Activated naive CD8-positive, alpha-beta T cell (primary cell): ENCODE data around the gene ANGPTL2.
A peak's percentile ranks its signal among the peaks of the same experiment; 100 is the strongest.
"Not testable (repeated sequence)": the region's sequence is repeated elsewhere in the genome, so short reads cannot be mapped to it uniquely, and the experiment has no call there.

Experiments used
- H3K27ac Mint-ChIP-seq: one replicate; pipeline ENCODE4 v1.8.0; 2021; ENCODE audit warnings: mixed read lengths
- H3K27me3 Mint-ChIP-seq: one replicate; pipeline ENCODE4 v1.8.0; 2021; ENCODE audit warnings: mixed read lengths
- H3K36me3 Mint-ChIP-seq: one replicate; pipeline ENCODE4 v1.8.0; 2021; ENCODE audit warnings: mixed read lengths
- H3K4me1 Mint-ChIP-seq: one replicate; pipeline ENCODE4 v1.8.0; 2021; ENCODE audit warnings: low read depth, mixed read lengths
- H3K4me3 Mint-ChIP-seq: one replicate; pipeline ENCODE4 v1.8.0; 2021; ENCODE audit warnings: mild to moderate bottlenecking, mixed read lengths
- H3K9me3 Mint-ChIP-seq: one replicate; pipeline ENCODE4 v1.8.0; 2021; ENCODE audit warnings: low read depth, mixed read lengths

Gene ANGPTL2

DNA sequence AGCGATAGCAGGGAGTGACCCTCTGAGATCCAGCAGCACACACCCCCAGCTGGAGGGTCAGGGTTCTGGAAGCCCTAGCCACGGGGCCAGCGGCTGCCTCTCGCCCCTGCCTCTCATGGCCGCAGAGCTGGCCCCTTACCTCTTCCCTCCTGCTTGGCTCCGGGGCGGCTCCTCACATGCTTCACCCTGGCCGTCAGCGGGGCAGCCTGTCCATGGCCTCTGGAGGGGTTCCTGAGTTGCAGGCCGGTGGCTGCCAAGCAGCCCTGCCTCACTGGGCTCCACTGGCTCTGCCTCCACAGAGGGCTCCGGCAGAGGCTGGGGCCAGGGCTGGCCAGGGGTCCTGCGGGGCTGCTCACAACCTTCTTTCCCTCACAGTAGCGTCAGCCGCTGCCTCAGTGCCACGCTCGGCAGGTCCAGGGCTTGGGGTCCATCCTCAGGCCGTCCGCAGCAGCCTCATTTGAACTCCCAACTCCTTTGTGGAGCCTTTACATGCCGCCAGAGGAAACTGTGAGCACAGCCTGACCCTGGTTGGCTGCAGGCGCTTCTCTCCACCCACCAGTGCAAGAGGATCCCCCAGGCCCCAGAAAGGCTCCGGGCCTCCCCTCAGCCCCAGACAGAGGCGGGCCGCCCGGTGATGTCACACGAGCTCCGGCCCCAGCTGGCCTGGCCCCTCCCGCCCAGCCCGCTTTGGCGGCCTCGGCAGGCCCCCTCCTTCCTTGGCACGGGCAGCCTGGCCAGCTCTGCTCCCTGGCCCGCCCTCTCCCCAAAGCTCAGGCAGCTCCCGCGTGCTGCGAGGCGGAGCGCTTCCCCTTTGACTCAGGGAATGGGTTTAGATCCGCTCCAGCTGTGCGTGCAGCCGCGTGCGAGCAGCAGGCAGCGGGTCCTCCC, at the start of gene ANGPTL2:
TSS of gene ANGPTL2 (minus strand) at position 460 of the 888 bp plus-strand sequence. CDS start 13,904 bp downstream, outside the sequence.
- Mint-ChIP-seq H3K4me1 (peaks cover 3% of the 10 kb centered on the region), H3K9me3 (no peaks in the 10 kb centered on the region), H3K36me3 (peaks cover 4% of the 10 kb centered on the region), H3K4me3 (peak within 1 kb of the TSS; percentile 55), H3K27me3 (peaks cover 11% of the 10 kb centered on the region), H3K27ac (no peak within 1 kb of the TSS)

DNA sequence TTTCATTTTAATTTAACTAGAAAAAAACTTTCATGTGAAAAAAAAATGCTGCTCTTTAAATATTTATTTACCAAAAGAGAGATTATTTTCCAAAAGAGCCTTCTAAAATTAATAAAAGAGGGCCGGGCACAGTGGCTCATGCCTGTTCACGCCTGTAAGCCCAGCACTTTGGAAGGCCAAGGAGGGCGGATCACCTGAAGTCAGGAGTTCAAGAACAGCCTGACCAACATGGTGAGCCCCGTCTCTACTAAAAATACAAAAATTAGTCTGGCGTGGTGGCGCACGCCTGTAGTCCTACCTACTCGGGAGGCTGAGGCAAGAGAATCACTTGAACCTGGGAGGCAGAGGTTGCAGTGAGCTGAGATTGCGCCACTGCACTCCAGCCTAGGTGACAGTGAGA, 48.9 kb upstream of the ANGPTL2 start:
- not testable (repeated sequence) for H3K27ac Mint-ChIP-seq, H3K27me3 Mint-ChIP-seq, H3K9me3 Mint-ChIP-seq, H3K4me1 Mint-ChIP-seq, H3K4me3 Mint-ChIP-seq
- H3K36me3 Mint-ChIP-seq = peaks cover 13% of the 10 kb centered on the region

DNA sequence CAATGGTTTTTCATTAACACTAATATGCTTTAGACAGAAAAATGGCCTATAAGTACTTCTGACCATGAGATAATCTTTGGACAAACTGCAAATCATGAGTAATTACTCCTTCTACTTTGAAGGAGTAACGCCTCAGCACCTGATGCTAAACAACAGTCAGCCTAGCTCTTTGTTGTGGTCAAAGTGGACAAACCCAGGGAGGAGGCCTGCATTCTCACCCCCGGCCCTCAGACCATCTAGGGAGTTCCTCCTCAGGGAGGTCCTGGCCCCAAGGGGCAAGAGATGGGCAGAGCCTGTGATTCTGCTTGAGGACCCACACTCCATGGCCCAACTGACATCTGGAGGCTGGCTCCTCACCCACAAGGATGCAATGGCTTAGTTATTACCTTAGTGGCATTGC, 48.2 kb upstream of the ANGPTL2 start:
- Mint-ChIP-seq H3K36me3 (peaks cover 13% of the 10 kb centered on the region), H3K27me3 (no peaks in the 10 kb centered on the region), H3K27ac (no peak overlapping the region), H3K9me3 (no peaks in the 10 kb centered on the region), H3K4me3 (no peak overlapping the region), H3K4me1 (no peaks in the 10 kb centered on the region)

DNA sequence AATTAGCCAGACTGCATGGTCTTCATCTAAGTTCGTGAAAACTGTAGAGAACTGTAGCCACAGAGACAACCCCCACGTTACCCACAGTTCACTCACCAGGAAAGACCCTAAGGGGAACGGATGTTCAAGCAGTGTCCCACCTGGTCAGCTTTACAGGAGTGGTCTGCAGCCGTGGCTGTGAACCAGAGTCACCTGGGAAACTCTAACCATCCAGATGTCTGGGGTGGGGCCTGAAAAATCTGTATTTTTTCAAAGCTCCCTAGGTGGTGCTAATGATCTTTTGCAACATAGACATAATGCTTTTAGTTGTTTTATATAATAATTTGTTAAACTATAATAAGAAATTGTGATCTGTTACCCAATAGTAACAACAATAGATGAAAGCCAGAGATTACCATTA, 47.7 kb upstream of the ANGPTL2 start:
- no peaks in the 10 kb centered on the region for H3K9me3 Mint-ChIP-seq
- H3K27ac Mint-ChIP-seq = no peak overlapping the region
- no peak overlapping the region for H3K4me3 Mint-ChIP-seq
- peaks cover 13% of the 10 kb centered on the region for H3K36me3 Mint-ChIP-seq
- no peaks in the 10 kb centered on the region for H3K27me3 Mint-ChIP-seq
- no peaks in the 10 kb centered on the region for H3K4me1 Mint-ChIP-seq

GRCh38 chr9:127169575-127169883, 47.1 kb upstream of the ANGPTL2 start:
- Mint-ChIP-seq H3K36me3 (peaks cover 13% of the 10 kb centered on the region), H3K4me3 (no peak overlapping the region), H3K9me3 (no peaks in the 10 kb centered on the region), H3K27ac (no peak overlapping the region), H3K4me1 (no peaks in the 10 kb centered on the region), H3K27me3 (no peaks in the 10 kb centered on the region)

GRCh38 chr9:127168756-127169574, 46.5 kb upstream of the ANGPTL2 start:
- Mint-ChIP-seq H3K27me3 (no peaks in the 10 kb centered on the region), H3K4me3 (no peak overlapping the region), H3K36me3 (peaks cover 13% of the 10 kb centered on the region), H3K9me3 (no peaks in the 10 kb centered on the region), H3K27ac (no peak overlapping the region), H3K4me1 (no peaks in the 10 kb centered on the region)

GRCh38 chr9:127167560-127168326, 45.3 kb upstream of the ANGPTL2 start:
- Mint-ChIP-seq H3K27me3 (no peaks in the 10 kb centered on the region), H3K9me3 (no peaks in the 10 kb centered on the region), H3K4me1 (peaks cover 11% of the 10 kb centered on the region), H3K36me3 (peaks cover 13% of the 10 kb centered on the region), H3K4me3 (no peak overlapping the region), H3K27ac (no peak overlapping the region)

- no peaks in the 10 kb centered on the region for H3K27me3 Mint-ChIP-seq
- no peaks in the 10 kb centered on the region for H3K9me3 Mint-ChIP-seq
- H3K36me3 Mint-ChIP-seq = peaks cover 11% of the 10 kb centered on the region
- H3K4me1 Mint-ChIP-seq = peaks cover 17% of the 10 kb centered on the region
- H3K27ac Mint-ChIP-seq = no peak overlapping the region
- H3K4me3 Mint-ChIP-seq = no peak overlapping the region
Measured at GRCh38 chr9:127166651-127167524, 44.5 kb upstream of the ANGPTL2 start.

- Mint-ChIP-seq H3K4me1 (peaks cover 20% of the 10 kb centered on the region), H3K27ac (no peak overlapping the region), H3K4me3 (no peak overlapping the region), H3K9me3 (no peaks in the 10 kb centered on the region), H3K36me3 (peaks cover 11% of the 10 kb centered on the region), H3K27me3 (no peaks in the 10 kb centered on the region)
Measured at GRCh38 chr9:127166111-127166510, 43.7 kb upstream of the ANGPTL2 start.

- H3K4me1 Mint-ChIP-seq = peaks cover 20% of the 10 kb centered on the region
- no peaks in the 10 kb centered on the region for H3K9me3 Mint-ChIP-seq
- no peak overlapping the region for H3K27ac Mint-ChIP-seq
- H3K4me3 Mint-ChIP-seq = no peak overlapping the region
- H3K27me3 Mint-ChIP-seq = no peaks in the 10 kb centered on the region
- peaks cover 11% of the 10 kb centered on the region for H3K36me3 Mint-ChIP-seq
Measured at GRCh38 chr9:127165116-127165515, 42.7 kb upstream of the ANGPTL2 start.

- Mint-ChIP-seq H3K4me1 (peaks cover 20% of the 10 kb centered on the region), H3K9me3 (no peaks in the 10 kb centered on the region), H3K27ac (no peak overlapping the region), H3K4me3 (no peak overlapping the region), H3K27me3 (no peaks in the 10 kb centered on the region), H3K36me3 (peaks cover 9% of the 10 kb centered on the region)
Measured at GRCh38 chr9:127163409-127163808, 41.0 kb upstream of the ANGPTL2 start.

- peaks cover 20% of the 10 kb centered on the region for H3K4me1 Mint-ChIP-seq
- no peaks in the 10 kb centered on the region for H3K27me3 Mint-ChIP-seq
- no peaks in the 10 kb centered on the region for H3K9me3 Mint-ChIP-seq
- H3K4me3 Mint-ChIP-seq = no peak overlapping the region
- H3K36me3 Mint-ChIP-seq = peaks cover 6% of the 10 kb centered on the region
- H3K27ac Mint-ChIP-seq = no peak overlapping the region
Measured at GRCh38 chr9:127162864-127163365, 40.5 kb upstream of the ANGPTL2 start.

DNA sequence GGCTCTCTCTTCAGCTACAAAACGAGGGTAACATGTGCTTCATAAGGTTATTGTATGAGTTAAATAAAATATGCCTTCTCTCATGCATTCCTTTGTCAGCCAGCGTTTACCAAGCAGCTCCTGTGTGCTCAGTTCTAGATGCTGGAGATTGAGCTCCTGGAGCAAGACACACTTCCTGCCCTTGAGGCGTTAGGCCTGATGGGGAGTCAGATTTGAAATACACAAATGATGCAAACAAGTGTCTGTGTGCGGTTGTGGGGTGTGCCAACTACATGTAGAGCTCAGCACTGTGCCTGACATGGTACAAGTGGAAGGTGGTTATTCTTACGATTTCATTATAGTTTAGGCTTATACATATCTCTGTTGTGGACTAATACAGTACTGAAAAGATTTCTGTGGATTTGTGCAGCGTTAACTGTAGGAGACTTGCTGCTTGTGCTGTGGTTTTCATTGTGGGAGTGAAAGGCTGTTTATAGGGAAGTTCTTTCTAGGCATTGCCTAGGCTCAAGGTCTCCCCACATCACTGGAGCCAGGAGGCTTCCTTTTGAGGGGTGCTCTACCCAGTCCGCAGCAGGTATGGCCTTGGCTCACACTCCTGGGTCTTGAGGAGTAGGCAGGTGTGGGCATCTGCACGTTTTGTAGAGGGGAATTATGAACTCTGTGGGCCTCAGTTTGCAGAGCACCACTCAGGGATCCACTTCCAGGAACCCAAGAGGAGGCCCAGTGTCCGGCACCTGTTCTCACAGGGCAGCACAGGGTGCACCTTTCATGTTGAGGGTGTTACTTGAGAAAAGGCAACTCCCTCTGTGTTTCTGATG, 39.8 kb upstream of the ANGPTL2 start:
- Mint-ChIP-seq H3K36me3 (peaks cover 2% of the 10 kb centered on the region), H3K4me3 (no peak overlapping the region), H3K27ac (no peak overlapping the region), H3K4me1 (peaks cover 20% of the 10 kb centered on the region), H3K27me3 (no peaks in the 10 kb centered on the region), H3K9me3 (no peaks in the 10 kb centered on the region)
